Activated naive CD4-positive, alpha-beta T cell treated with anti-CD3 and anti-CD28 coated beads, Interleukin-2, amount 50 U/mL, for 24 hours (primary cell): ENCODE results near the gene RLN2.
"Not testable (repeated sequence)": the region's sequence is repeated elsewhere in the genome, so short reads cannot be mapped to it uniquely, and the experiment has no call there.

Experiments
- H3K27ac Mint-ChIP-seq: one replicate; pipeline ENCODE4 v1.8.0; 2021; ENCODE audit warnings: mild to moderate bottlenecking, mixed read lengths
- H3K27me3 Mint-ChIP-seq: one replicate; pipeline ENCODE4 v1.8.0; 2021; ENCODE audit warnings: mixed read lengths
- H3K36me3 Mint-ChIP-seq: one replicate; pipeline ENCODE4 v1.8.0; 2021; ENCODE audit warnings: mixed read lengths
- H3K4me1 Mint-ChIP-seq: one replicate; pipeline ENCODE4 v1.8.0; 2021; ENCODE audit warnings: mixed read lengths
- H3K4me3 Mint-ChIP-seq: one replicate; pipeline ENCODE4 v1.8.0; 2021; ENCODE audit warnings: mild to moderate bottlenecking, mixed read lengths
- H3K9me3 Mint-ChIP-seq: one replicate; pipeline ENCODE4 v1.8.0; 2021; ENCODE audit warnings: mixed read lengths

The RLN2 gene

GRCh38 chr9:5303840-5304795 lies at the start of gene RLN2:
TSS of gene RLN2 (minus strand) at chr9:5304716. CDS start at chr9:5304580, 136 bp downstream.
- H3K4me1 Mint-ChIP-seq = peaks cover 30% of the 10 kb centered on the region
- not testable (repeated sequence) for H3K27ac Mint-ChIP-seq, H3K9me3 Mint-ChIP-seq, H3K27me3 Mint-ChIP-seq, H3K36me3 Mint-ChIP-seq
- H3K4me3 Mint-ChIP-seq = peak within 1 kb of the TSS; percentile 76

GRCh38 chr9:5354184-5354583 lies 49.7 kb upstream of the RLN2 start:
- H3K4me3 Mint-ChIP-seq = peak overlapping the region; percentile 20
- H3K9me3 Mint-ChIP-seq = peaks cover 5% of the 10 kb centered on the region
- H3K27ac Mint-ChIP-seq = peak overlapping the region; percentile 23
- H3K4me1 Mint-ChIP-seq = peaks cover 46% of the 10 kb centered on the region
- peaks cover 17% of the 10 kb centered on the region for H3K36me3 Mint-ChIP-seq
- H3K27me3 Mint-ChIP-seq = no peaks in the 10 kb centered on the region

- Mint-ChIP-seq H3K27me3 (no peaks in the 10 kb centered on the region), H3K36me3 (peaks cover 16% of the 10 kb centered on the region), H3K4me1 (peaks cover 46% of the 10 kb centered on the region), H3K4me3 (peak overlapping the region; percentile 62), H3K27ac (peak overlapping the region; percentile 86), H3K9me3 (peaks cover 7% of the 10 kb centered on the region)
These were observed 48.2 kb upstream of the RLN2 start for GRCh38 chr9:5352637-5353248.

GRCh38 chr9:5338992-5339981 lies 34.8 kb upstream of the RLN2 start, which contains the start of gene RLN1:
TSS of gene RLN1 (minus strand) at chr9:5339876. CDS start at chr9:5339746, 130 bp downstream.
- Mint-ChIP-seq H3K27ac (peak within 1 kb of the TSS; percentile 51), H3K4me1 (peaks cover 33% of the 10 kb centered on the region), H3K4me3 (peak within 1 kb of the TSS; percentile 67)
- H3K27me3 Mint-ChIP-seq, H3K9me3 Mint-ChIP-seq, H3K36me3 Mint-ChIP-seq: not testable (repeated sequence)

GRCh38 chr9:5336688-5337087 lies 32.2 kb upstream of the RLN2 start:
- no peaks in the 10 kb centered on the region for H3K9me3 Mint-ChIP-seq
- H3K4me1 Mint-ChIP-seq = peaks cover 49% of the 10 kb centered on the region
- H3K27ac Mint-ChIP-seq = peak overlapping the region; percentile 91
- H3K27me3 Mint-ChIP-seq = no peaks in the 10 kb centered on the region
- H3K36me3 Mint-ChIP-seq = peaks cover 14% of the 10 kb centered on the region
- H3K4me3 Mint-ChIP-seq = peak overlapping the region; percentile 72

GRCh38 chr9:5331276-5331675 lies 26.8 kb upstream of the RLN2 start:
- H3K9me3 Mint-ChIP-seq, H3K27me3 Mint-ChIP-seq, H3K4me3 Mint-ChIP-seq, H3K27ac Mint-ChIP-seq: not testable (repeated sequence)
- Mint-ChIP-seq H3K36me3 (peaks cover 38% of the 10 kb centered on the region), H3K4me1 (peaks cover 55% of the 10 kb centered on the region)

GRCh38 chr9:5326893-5327548 lies 22.5 kb upstream of the RLN2 start:
- no peaks in the 10 kb centered on the region for H3K27me3 Mint-ChIP-seq
- H3K9me3 Mint-ChIP-seq = no peaks in the 10 kb centered on the region
- H3K4me3 Mint-ChIP-seq = no peak overlapping the region
- peaks cover 37% of the 10 kb centered on the region for H3K4me1 Mint-ChIP-seq
- no peak overlapping the region for H3K27ac Mint-ChIP-seq
- peaks cover 29% of the 10 kb centered on the region for H3K36me3 Mint-ChIP-seq

GRCh38 chr9:5326187-5326586 lies 21.7 kb upstream of the RLN2 start:
- Mint-ChIP-seq H3K27ac (no peak overlapping the region), H3K36me3 (peaks cover 23% of the 10 kb centered on the region), H3K27me3 (no peaks in the 10 kb centered on the region), H3K9me3 (no peaks in the 10 kb centered on the region), H3K4me1 (peaks cover 39% of the 10 kb centered on the region), H3K4me3 (no peak overlapping the region)

GRCh38 chr9:5321601-5322000 lies 17.1 kb upstream of the RLN2 start:
- H3K9me3 Mint-ChIP-seq, H3K27ac Mint-ChIP-seq, H3K27me3 Mint-ChIP-seq, H3K4me3 Mint-ChIP-seq: not testable (repeated sequence)
- Mint-ChIP-seq H3K4me1 (peaks cover 23% of the 10 kb centered on the region), H3K36me3 (peaks cover 14% of the 10 kb centered on the region)

GRCh38 chr9:5321058-5321457 lies 16.5 kb upstream of the RLN2 start:
- no peak overlapping the region for H3K4me3 Mint-ChIP-seq
- H3K36me3 Mint-ChIP-seq = peaks cover 19% of the 10 kb centered on the region
- H3K27ac Mint-ChIP-seq = peak overlapping the region; percentile 20
- H3K9me3 Mint-ChIP-seq = no peaks in the 10 kb centered on the region
- H3K4me1 Mint-ChIP-seq = peaks cover 18% of the 10 kb centered on the region
- no peaks in the 10 kb centered on the region for H3K27me3 Mint-ChIP-seq

GRCh38 chr9:5316406-5316805 lies 11.9 kb upstream of the RLN2 start:
- H3K4me1 Mint-ChIP-seq = peaks cover 11% of the 10 kb centered on the region
- not testable (repeated sequence) for H3K27me3 Mint-ChIP-seq, H3K9me3 Mint-ChIP-seq, H3K4me3 Mint-ChIP-seq, H3K27ac Mint-ChIP-seq
- peaks cover 28% of the 10 kb centered on the region for H3K36me3 Mint-ChIP-seq

- no peak overlapping the region for H3K27ac Mint-ChIP-seq
- no peaks in the 10 kb centered on the region for H3K27me3 Mint-ChIP-seq
- peaks cover 8% of the 10 kb centered on the region for H3K9me3 Mint-ChIP-seq
- peaks cover 4% of the 10 kb centered on the region for H3K4me1 Mint-ChIP-seq
- H3K4me3 Mint-ChIP-seq = no peak overlapping the region
- H3K36me3 Mint-ChIP-seq = peaks cover 30% of the 10 kb centered on the region
These were observed 10.8 kb upstream of the RLN2 start for GRCh38 chr9:5315187-5315923.

- Mint-ChIP-seq H3K27ac (no peak overlapping the region), H3K27me3 (no peaks in the 10 kb centered on the region), H3K4me3 (no peak overlapping the region), H3K36me3 (peaks cover 14% of the 10 kb centered on the region), H3K9me3 (peaks cover 8% of the 10 kb centered on the region), H3K4me1 (no peaks in the 10 kb centered on the region)
These were observed 6.3 kb upstream of the RLN2 start for GRCh38 chr9:5310851-5311250.

- Mint-ChIP-seq H3K4me1 (peaks cover 23% of the 10 kb centered on the region), H3K27ac (no peak overlapping the region), H3K4me3 (no peak overlapping the region)
These were observed 1.2 kb upstream of the RLN2 start for GRCh38 chr9:5305741-5306140.

More at GRCh38 chr9:5305741-5306140, 1.2 kb upstream of the RLN2 start:
- no peaks in the 10 kb centered on the region for H3K9me3 Mint-ChIP-seq
- no peaks in the 10 kb centered on the region for H3K27me3 Mint-ChIP-seq
- H3K36me3 Mint-ChIP-seq = no peaks in the 10 kb centered on the region
